Measurements from ENCODE around the gene ALOX12B. TPM values are rescaled to one million over a fixed set of nuclear protein-coding genes. Genes with fewer than 3 reads are reported as not detected.

The ALOX12B gene
- total and polyA plus RNA-seq, 2 of the 13 experiments (the other 11 are each of a cell fraction or from before 2014, with no cell fraction given) = 0.13 TPM; not detected in 1

DNA sequence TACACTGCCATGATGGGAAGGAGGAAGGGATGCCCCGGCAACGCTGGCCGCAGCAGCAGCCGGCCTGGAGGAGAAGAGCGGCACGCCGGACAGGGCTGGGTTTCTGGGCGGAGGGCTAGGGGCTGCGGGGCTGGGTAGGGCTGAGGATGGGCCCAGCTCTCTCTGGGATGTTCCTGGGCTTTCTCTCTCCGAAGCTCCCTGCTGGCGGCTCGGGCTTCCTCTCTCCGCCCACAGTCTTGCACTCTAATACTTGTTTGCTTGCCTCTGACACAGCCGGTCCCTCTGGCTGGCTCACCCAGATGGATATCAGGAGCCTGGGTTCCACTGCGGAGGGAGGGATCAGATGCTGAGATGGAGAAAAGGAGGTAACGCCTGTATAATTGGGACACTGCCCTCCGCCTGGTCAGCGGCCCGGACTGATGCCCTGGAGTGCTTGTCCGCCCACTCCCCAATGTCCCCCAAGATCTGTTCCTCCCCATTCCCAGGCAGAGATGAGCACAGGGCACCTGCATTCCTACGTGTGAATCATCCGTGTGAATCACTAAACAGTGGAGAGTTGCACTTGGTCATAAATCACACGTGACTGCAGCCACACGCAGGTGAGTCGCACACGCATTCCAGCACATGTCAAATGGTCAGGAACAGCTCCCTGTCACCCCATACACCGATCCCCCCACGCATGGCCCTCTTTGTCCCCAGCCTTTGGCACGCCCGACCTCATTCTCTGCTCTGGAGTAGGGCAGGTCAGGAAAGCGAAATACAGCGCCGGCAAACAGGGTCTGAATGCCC is 30.7 kb upstream of the ALOX12B start, which contains the start of gene ALOXE3:
ALOXE3 (minus strand) TSS at position 535 of the 789 bp plus-strand sequence; CDS start at position 11, 524 bp downstream.
- 1% methylated on average over 27 of the region's 33 CpGs for WGBS (ENCODE audit: low lambda C conversion rate)
- Histone ChIP-seq H3K9me3 (ENCODE audit: low read length) (no peaks in the 10 kb centered on the region), H3K9ac (ENCODE audit: insufficient read depth, low read depth, low read length) (peak within 1 kb of the TSS; percentile 62), H3K4me3 (replicated peaks in 1 of 3; ENCODE audit: insufficient read depth in 1 of 3, low read depth in 2 of 3, low read length in 3 of 3) (peak within 1 kb of the TSS; percentile 68 to 95 (median 94)), H3K36me3 (replicated peaks in 1 of 2; ENCODE audit: control insufficient read depth in 1 of 2, insufficient read depth in 2 of 2, low read length in 2 of 2) (no peaks in the 10 kb centered on the region), H4K20me1 (ENCODE audit: insufficient read depth, low read length) (peaks cover 11% of the 10 kb centered on the region; the same call in 1 of the 2 replicates), H2AFZ (ENCODE audit: low read length) (peak within 1 kb of the TSS; percentile 74), H3K27ac (ENCODE audit: extremely low read length, insufficient read depth, low read length) (peak within 1 kb of the TSS; percentile 10), H3K27me3 (ENCODE audit: control insufficient read depth in 1 of 2, insufficient read depth in 2 of 2, low read length in 2 of 2) (peaks cover 4 to 51% of the 10 kb centered on the region in 2 experiments), H3K4me2 (ENCODE audit: low read depth, low read length) (peak within 1 kb of the TSS; percentile 100), H3K79me2 (ENCODE audit: insufficient read depth, low read length) (no peaks in the 10 kb centered on the region), H3K4me1 (ENCODE audit: insufficient read depth, low read length) (peaks cover 44% of the 10 kb centered on the region)
- in situ Hi-C loops (cut with HindIII; ENCODE audit: extremely low pct_ligation_motif_present, low pct_unique_long_range_greater_than_20kb) = loop anchor here (5.0 kb wide), 1 partner anchor 46 kb away; no protein-coding TSS in a partner anchor
- ChIA-PET POLR2A (interaction anchor here (0.6 to 5.1 kb wide), 5 partner anchors 8 to 175 kb away, joined by 3 to 35 read pairs (median 4); no protein-coding TSS in a partner anchor), CTCF (ENCODE audit: low intra/inter-chr PET ratio, low total read pairs) (interaction anchor here (1.6 kb wide), 1 partner anchor 24 kb away, joined by 12 read pairs; no protein-coding TSS in a partner anchor)
- intact Hi-C loops (cut with micrococcal nuclease; ENCODE audit: unreplicated experiment) = loop anchor here (1.0 to 5.0 kb wide), 4 partner anchors 8 to 69 kb away; no protein-coding TSS in a partner anchor
- ATAC-seq = peak; percentile 16
- no TSS peak for BruUV-seq (replicated peaks)
- no peak for FAIRE-seq
- DNase-seq (ENCODE audit: low spot score) = peak; percentile 49
- no peak for TF ChIP-seq ZNF512 (CRISPR knock-in tag; IDR thresholded peaks at IDR 0.05)
- TF ChIP-seq, protein P1, sequence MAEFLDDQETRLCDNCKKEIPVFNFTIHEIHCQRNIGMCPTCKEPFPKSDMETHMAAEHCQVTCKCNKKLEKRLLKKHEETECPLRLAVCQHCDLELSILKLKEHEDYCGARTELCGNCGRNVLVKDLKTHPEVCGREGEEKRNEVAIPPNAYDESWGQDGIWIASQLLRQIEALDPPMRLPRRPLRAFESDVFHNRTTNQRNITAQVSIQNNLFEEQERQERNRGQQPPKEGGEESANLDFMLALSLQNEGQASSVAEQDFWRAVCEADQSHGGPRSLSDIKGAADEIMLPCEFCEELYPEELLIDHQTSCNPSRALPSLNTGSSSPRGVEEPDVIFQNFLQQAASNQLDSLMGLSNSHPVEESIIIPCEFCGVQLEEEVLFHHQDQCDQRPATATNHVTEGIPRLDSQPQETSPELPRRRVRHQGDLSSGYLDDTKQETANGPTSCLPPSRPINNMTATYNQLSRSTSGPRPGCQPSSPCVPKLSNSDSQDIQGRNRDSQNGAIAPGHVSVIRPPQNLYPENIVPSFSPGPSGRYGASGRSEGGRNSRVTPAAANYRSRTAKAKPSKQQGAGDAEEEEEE (CRISPR knock-in tag; IDR thresholded peaks at IDR 0.05; ENCODE audit: borderline replicate concordance) = no peak
- TF ChIP-seq, protein P2, sequence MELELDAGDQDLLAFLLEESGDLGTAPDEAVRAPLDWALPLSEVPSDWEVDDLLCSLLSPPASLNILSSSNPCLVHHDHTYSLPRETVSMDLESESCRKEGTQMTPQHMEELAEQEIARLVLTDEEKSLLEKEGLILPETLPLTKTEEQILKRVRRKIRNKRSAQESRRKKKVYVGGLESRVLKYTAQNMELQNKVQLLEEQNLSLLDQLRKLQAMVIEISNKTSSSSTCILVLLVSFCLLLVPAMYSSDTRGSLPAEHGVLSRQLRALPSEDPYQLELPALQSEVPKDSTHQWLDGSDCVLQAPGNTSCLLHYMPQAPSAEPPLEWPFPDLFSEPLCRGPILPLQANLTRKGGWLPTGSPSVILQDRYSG (CRISPR knock-in tag; IDR thresholded peaks at IDR 0.05) = no peak
- no peak for TF ChIP-seq ADNP (CRISPR knock-in tag; IDR thresholded peaks at IDR 0.05)
- TF ChIP-seq HOXA5 (CRISPR knock-in tag; IDR thresholded peaks at IDR 0.05) = no peak
- 0 out of 2 replicates have a peak, but pooled peaks have one; percentile 4 for TF ChIP-seq GATAD2A (CRISPR knock-in tag; IDR thresholded peaks at IDR 0.05)
- TF ChIP-seq NFATC3 (CRISPR knock-in tag; IDR thresholded peaks at IDR 0.05) = no peak
- TF ChIP-seq ZNF703 (CRISPR knock-in tag; IDR thresholded peaks at IDR 0.05; ENCODE audit: borderline replicate concordance) = no peak
- TF ChIP-seq ZNF704 (CRISPR knock-in tag; IDR thresholded peaks at IDR 0.05; ENCODE audit: borderline replicate concordance) = no peak
- TF ChIP-seq DPF2 (CRISPR knock-in tag; IDR thresholded peaks at IDR 0.05; ENCODE audit: borderline replicate concordance, low read depth) = no peak
- no peak for TF ChIP-seq HCFC1 (IDR thresholded peaks at IDR 0.05; ENCODE audit: low read depth, low read length)
- TF ChIP-seq RORA (CRISPR knock-in tag; IDR thresholded peaks at IDR 0.05) = no peak
- no peak for TF ChIP-seq FOXA3 (CRISPR knock-in tag; IDR thresholded peaks at IDR 0.05)
- no peak for TF ChIP-seq CHD4 (IDR thresholded peaks at IDR 0.05; ENCODE audit: borderline replicate concordance, low read length)
- no peak for TF ChIP-seq BORCS8-MEF2B (CRISPR knock-in tag; IDR thresholded peaks at IDR 0.05)
- no peak for TF ChIP-seq SMC3 (IDR thresholded peaks at IDR 0.05; ENCODE audit: low read length)
- TF ChIP-seq KDM5B (CRISPR knock-in tag; IDR thresholded peaks at IDR 0.05; ENCODE audit: borderline replicate concordance) = no peak

Measured in HepG2 (cell line).